ENCODE results near the gene SLC22A23. TPM values are rescaled to one million over a fixed set of nuclear protein-coding genes. Genes with fewer than 3 reads are reported as not detected.

The SLC22A23 gene, protein sequence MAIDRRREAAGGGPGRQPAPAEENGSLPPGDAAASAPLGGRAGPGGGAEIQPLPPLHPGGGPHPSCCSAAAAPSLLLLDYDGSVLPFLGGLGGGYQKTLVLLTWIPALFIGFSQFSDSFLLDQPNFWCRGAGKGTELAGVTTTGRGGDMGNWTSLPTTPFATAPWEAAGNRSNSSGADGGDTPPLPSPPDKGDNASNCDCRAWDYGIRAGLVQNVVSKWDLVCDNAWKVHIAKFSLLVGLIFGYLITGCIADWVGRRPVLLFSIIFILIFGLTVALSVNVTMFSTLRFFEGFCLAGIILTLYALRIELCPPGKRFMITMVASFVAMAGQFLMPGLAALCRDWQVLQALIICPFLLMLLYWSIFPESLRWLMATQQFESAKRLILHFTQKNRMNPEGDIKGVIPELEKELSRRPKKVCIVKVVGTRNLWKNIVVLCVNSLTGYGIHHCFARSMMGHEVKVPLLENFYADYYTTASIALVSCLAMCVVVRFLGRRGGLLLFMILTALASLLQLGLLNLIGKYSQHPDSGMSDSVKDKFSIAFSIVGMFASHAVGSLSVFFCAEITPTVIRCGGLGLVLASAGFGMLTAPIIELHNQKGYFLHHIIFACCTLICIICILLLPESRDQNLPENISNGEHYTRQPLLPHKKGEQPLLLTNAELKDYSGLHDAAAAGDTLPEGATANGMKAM
- 10 to 100 TPM in 3 of 4 donors, 1 to 10 TPM in 1; 9.8 to 12.4 (median 11.4) TPM for polyA plus RNA-seq (ENCODE audit: insufficient read length in 4 of 4)

DNA sequence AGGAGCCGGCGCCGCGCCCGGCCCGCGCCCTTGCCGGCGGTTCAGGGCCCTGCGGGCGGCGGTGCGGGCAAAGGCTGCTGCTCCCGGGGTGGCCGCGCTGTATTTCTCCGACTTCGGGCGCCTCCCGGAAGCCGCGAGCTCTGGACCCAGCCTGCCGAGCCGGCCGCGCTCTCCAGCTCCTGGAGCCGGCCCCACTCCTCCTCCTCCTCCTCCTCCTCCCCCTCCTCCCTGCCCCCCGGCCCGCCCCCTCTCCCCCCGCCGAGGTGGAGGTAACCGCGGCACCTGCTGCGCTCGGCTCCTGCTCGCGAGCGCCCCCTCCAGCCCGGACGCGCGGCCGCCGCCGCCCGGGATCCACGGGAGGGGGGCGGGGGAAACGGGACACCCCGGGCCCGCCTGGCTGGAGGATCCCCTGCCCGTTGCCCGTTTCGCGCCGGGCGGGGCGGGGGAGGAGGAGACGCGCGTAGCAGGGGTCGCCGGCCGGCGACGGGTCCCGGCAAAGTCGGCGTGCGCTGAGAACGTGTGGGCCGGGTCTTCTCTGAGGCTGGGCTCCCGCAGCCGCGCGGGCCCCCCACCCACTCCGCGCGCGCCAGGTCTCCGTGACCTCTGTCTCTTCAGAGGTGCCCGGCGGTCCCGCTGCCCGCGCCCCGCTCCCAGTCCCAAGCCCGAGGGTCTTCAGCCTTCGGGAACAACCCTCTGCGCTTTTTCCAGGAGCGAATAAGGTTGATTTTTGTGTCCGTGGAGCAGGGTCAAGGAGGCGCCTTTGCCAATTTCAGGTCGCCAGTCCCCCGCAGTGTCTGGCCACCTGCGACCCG, at the start of gene SLC22A23:
TSS of gene SLC22A23 (minus strand) at position 153 of the 812 bp plus-strand sequence. CDS start 491 bp downstream, outside the sequence.
- peak in 3 of 4 donors; percentile 53 to 62 (median 60) for DNase-seq (ENCODE audit: low read depth in 4 of 4, low spot score in 3 of 4)

DNA sequence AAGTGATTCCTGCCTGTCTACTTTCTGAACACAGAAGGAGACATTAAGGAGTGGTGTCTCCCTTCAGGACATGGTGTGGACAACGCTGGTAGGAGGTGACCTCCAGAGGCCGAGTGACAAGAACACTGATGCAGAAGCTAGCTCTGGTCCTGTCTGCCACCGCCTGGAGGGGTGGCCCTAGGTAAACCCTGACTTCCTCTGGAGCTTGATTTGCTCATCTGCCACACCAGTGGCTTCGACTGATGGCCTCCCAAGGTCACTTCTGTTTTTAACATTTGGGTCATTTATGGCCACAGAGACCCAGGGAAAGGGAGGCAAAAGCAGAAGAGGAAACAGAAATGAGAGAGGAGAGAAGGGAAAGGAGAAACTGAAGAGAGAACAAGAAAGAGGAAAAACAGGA, 49.4 kb upstream of the SLC22A23 start:
- no peak for DNase-seq (ENCODE audit: low read depth in 4 of 4, low spot score in 3 of 4)

DNA sequence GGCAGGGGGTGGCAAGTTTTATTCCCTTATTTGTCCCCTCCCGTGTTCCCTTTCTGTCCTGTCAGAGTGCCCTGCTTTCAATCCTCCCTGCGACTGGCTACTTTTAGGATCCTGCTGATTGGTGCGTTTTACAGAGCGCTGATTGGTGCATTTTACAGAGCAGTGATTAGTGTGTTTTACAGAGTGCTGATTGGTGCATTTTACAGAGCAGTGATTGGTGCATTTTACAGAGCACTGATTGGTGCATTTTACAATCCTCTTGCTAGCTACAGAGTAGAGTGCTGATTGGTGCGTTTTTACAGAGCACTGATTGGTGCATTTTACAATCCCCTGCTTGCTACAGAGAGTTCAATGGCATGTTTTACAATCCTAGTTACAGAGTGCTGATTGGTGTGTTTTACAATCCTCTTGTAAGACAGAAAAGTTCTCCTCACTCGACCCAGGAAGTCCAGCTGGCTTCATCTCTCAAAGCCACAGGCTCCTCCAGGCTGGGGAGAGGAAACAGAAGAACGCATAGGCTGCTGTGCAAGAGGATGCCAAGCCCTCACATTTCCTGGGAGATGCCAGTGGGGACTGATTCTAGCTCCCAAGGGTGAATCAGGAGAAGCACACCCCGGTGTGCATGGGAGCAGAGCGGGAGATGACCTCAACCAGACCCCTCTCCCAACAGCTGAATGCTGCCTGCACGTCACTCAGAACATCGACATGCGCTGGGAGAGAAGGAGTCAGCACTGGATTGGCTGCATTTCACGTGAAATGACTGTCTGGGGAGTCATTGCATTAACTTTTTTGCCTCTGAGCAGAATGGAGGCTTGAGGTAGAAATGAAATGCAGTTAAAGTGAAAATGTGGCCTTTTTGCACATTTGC, 48.3 kb upstream of the SLC22A23 start:
- no peak for DNase-seq (ENCODE audit: low read depth in 4 of 4, low spot score in 3 of 4)

DNA sequence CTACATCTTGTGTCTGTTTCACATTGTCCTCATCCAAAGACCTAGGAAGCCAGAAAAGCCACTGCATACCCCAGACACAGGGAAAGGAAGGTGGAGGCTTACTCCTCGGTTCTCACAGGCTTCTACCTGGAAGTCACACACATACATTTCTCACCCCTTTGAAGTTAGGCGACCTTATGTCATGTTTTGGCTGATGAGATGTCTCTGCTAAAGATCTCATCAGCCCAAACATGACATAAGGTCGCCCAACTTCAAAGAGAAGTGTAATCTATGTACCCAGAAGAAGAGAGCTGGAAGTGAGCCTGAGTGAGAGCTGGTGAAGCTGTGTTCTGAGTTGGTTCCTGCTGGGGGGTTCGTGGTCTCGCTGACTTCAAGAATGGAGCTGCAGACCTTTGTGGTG, 47.5 kb upstream of the SLC22A23 start:
- DNase-seq (ENCODE audit: low read depth in 4 of 4, low spot score in 3 of 4) = no peak

DNA sequence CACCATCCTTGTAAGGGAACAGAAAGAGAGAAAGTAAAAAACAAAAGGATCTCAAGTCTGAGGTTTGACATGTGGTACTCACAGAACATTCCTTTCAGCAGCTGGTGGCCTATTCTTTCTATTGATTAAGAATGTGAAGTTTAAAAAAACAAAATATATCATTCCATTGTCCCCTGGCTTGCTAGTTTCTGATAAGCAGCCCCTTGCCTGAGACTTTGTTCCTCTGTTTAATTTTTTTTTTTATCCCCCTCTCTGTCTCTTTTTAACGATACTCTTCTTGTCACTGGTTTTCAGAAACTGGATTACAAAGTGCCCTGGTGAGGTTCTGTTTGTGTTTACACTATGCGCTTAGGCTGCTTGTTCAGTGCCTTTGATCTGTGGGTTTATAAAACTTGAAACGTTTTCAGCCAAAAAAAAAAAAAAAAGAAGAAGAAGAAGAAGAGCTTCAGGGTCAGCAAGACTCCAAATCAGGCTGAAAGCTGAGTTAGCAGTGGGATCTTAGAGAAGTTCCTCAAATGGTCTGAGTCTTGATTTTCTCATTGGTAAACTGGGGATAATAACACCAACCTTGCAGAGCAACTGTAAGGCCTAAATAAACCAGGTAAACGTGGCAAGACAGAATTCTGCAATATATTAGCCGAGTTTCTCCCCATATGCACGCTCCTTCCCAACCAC, 45.1 kb upstream of the SLC22A23 start:
- no peak for DNase-seq (ENCODE audit: low read depth in 4 of 4, low spot score in 3 of 4)

DNA sequence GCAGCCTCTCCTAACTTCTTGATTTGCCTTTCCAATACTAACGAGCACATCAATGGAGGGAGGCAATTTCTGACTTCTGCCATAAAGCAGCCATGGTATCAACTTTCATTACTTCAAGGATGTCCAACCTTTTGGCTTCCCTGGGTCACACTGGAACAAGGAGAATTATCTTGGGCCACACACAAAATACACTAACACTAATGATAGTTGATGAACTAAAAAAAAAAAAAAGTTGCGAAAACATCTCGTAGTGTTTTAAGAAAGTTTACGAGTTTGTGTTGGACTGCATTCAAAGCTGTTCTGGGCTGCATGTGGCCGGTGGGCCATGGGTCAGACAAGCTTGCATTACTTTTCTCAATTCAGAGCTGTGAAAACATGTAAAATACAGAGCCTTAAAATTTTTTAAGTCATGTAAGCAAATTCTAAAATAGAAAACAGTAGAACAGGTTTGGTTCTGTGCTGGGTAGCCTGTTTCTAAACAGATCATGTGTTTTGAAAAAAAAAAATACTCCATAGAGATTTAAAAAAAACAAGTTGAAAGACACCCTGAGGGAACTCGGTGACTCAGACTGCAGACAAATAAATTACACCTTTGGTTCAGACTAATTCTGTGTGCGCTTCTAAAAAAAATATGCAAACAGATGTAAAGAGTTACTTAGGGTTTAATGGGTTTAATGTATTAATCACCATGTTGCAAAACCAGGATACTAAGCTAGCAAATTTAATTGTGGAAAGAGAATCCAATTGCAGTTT, 43.6 kb upstream of the SLC22A23 start:
- peak in 2 of 4 donors; percentile 20 to 46 for DNase-seq (ENCODE audit: low read depth in 4 of 4, low spot score in 3 of 4)

DNA sequence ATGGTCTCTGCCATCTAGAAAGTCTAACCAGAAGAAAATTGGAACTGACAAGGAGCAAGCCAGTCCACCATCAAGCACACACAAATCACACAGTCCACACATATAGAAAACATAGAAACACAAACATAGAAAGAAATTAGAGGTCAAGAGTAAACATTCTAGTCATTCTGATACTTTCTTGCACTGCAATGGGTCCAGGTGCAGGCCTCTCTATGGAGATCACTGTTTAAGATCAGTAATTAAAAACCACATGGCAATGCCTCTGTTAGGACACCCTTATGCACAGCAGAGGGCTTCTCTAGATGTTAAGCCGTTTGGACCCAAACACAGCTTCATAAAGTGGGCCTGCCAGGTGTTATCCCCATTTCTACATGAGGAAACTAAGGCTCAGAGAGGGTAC, 42.8 kb upstream of the SLC22A23 start:
- DNase-seq (ENCODE audit: low read depth in 4 of 4, low spot score in 3 of 4) = no peak

DNA sequence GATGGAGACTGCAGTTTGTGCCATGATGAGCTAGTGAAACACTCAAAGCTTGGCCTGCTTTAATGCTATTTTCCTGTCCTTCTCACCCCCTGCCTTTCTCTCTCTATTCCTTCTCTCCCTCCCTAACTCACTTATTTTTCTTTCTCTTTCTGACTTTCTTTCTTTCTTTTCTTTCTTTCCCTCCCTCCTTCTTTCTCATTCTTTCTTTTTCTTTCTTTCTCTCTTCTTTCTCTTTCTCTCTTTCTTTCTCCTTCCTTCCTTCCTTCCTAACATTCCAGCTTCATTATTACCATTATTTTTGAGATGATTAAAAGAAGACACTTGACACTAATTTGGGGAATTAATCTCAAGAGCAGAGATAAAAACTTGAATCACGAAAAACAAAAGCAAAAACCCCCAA, 39.5 kb upstream of the SLC22A23 start:
- no peak for DNase-seq (ENCODE audit: low read depth in 4 of 4, low spot score in 3 of 4)

DNA sequence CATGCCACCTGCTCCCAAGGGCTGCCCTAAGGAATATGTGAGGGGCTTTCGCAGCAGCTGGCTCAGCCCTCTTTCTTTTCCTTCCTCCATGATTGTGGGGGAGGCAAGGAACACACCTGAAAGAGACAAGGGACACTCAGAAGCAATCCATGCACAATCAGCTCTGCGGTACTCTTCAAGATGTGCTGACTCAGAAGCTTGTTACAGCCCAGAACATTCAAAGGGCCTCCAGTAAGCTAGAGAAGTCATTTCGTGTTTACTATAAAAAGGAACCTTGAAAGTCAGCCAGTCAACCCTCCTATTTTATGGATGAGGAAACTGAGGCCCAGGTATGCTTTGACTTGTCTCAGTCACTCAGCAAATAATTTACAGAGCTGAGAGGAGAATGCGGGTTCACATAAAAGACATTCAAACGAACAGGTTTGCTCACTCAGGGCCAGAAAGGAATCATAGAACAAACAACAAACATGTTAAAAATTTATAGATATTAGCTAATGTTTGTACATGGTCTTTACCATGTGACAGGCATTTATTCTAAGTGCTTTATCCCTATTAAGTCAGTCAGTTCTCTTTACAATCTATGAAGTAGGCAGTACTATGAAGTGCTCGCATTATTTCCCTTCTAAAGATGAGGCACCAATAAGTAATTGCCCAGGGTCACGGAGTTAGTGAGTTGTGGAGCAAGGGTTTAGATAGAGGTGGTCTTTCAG, 37.7 kb upstream of the SLC22A23 start:
- DNase-seq (ENCODE audit: low read depth in 4 of 4, low spot score in 3 of 4) = no peak

DNA sequence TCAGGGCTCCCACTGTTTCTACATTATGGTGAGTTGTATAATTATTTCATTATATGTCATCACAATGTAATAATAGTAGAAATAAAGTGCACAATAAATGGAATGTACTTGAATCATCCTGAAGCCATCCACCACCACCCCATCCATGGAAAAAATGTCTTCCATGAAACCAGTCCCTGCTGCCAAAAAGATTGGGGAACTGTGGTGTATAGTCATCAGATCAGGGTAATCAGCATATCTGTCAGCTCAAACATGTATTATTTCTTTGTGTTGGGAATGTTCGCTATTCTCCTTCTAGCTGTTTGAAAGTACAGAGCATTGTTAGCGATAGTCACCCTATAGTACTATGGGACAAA, 33.8 kb upstream of the SLC22A23 start:
- no peak for DNase-seq (ENCODE audit: low read depth in 4 of 4, low spot score in 3 of 4)

DNA sequence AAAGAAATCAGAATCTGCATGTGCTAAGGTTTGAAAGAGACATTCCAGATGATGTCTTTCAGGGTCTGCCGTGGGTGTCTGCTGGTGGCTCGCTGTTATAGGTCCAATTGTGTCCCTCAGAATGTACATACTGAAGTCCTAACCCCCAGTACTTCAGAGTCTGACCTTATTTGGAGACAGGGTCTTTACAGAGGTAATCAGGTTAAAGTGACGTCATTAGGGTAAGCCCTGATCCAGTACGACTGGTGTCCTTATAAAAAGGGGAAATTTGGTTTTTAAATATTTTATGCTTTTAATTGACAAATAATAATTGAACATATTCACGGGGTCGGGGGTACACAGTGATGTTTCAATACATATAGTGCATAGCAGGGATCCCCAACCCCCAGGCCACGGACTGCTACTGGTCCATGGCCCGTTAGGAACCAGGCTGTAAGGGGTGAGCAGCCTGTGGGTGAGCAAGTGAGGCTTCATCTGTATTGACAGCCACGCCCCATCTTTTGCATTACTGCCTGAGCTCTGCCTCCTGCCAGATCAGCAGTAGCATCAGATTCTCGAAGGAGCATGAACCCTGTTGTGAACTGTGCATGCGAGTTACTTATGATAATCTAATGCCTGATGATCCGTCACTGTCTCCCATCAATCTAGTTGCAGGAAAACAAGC, 33.2 kb upstream of the SLC22A23 start:
- no peak for DNase-seq (ENCODE audit: low read depth in 4 of 4, low spot score in 3 of 4)

DNA sequence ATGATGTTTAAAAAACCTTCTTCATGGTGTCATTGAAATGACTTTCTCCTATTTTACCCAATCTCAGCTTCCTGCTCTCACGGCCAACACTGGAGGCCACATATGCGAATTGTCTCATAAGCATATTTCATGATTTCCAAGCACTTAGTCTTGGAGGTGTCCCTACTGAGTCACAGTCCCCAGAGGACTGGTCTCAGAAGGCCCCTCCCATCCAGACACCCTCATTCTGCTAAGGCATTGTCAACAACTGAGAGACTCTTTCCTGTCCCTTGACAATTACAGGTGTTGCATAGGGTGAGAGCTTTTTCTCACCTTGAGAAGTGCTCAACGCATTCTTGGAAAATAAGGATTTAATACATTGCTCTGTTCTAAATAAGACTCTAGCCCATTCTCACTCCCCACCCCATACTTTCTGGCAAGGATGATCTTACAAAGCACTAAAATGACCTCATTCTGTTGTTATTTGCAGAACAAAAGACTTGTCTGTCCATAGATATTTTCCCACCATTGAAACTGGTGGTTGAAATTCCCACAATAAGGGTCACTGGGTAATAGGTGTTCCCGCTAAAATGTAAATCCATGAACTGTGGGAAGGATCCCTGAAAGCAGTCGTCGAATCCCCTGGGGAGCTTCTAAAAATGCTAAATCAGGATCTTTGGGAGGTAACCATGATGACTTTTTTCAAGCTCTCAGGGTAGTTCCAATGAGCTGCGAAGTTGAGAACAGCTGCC, 32.3 kb upstream of the SLC22A23 start:
- DNase-seq (ENCODE audit: low read depth in 4 of 4, low spot score in 3 of 4) = no peak

DNA sequence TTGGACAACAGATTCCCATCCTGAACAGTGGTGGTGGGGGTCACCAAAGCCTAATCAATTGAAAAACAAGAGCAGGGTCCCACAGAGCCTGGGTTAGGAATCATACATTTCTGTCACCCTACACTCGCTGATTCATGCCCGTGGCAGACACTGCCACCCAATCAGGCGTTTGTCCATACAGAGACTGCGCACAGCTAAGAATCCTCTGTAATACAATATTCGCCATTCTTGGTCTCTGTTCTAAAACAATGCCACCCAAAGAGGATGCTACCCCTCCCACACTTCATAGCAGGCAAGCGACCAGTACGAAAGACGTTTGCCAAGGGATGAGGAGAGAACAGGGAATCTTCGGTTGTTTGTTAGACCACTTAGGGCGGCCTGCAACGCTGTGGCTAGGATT, 28.1 kb upstream of the SLC22A23 start:
- no peak for DNase-seq (ENCODE audit: low read depth in 4 of 4, low spot score in 3 of 4)

DNA sequence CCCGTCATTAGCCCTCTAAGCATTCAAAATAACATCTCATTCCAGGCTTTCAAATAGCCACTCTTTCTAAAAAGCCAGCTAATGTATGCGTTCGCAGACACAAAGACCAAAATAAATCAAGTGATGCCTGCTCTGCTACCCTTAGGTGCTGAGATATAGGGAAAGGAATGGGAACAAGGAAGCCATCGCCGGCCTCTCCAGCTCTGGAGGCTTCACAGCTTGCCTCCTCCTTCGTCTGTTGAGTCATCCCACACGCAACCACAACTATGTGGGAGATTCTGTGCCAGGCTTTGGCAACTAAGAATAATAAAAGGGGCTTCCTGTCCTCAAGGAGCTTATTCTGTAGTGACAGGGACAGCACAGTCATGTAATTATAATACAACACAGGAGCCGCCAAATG, 27.3 kb upstream of the SLC22A23 start:
- DNase-seq (ENCODE audit: low read depth in 4 of 4, low spot score in 3 of 4) = no peak

DNA sequence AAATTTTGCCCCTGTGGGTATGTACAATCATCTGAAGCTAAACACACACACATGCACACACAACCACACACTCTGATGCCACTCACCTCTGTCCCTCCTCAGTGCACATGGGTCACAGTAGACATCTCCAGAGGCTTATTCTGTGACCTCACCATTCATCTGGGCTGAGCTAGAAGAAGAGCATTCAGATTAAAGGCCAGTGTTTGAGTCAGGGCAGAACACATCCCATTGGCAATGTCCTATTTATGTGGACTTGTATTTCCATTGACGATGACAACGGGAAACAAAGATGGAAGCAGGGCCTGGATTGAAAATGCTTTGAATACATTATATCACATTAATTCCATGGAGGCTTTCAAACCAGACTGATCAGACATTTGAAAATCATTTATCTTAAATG, 26.8 kb upstream of the SLC22A23 start:
- DNase-seq (ENCODE audit: low read depth in 4 of 4, low spot score in 3 of 4) = no peak

DNA sequence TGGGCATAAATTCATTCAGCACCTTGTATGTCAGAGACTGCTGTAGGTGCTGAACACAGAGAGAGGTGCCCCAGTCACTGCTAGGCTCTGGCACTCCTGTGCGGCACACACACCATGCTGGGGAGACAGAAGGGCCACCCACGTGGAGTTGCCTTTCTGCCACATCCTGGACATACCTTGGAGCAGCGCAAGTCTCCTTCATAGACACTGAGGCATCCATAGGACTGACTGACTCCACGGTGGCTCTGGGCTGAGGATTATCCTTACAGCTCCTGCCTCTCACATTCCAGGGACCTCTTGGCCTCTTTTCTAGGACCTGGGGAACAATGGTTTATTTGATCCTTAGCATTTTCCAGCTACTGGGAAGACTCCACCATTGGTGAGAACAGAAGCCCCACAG, 26.0 kb upstream of the SLC22A23 start:
- DNase-seq (ENCODE audit: low read depth in 4 of 4, low spot score in 3 of 4) = no peak

DNA sequence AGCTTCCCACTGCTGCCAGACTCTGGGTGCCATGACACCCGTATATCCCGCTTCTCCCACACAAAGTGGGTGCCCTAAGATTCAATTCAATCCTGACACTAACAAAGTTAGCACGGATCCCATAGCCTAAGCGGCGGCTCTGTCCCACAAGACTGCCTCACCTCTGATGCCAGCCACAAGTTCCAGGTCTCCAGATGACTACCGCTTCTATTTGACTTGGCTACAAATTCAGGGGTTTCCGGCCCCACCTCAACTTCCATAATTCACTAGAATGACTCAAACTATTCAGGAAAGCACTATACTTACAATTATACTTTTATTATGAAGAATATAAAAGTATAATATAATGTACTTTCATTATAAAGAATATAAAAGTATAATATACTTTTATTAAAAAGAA, 24.8 kb upstream of the SLC22A23 start:
- DNase-seq (ENCODE audit: low read depth in 4 of 4, low spot score in 3 of 4) = no peak
